ENCODE data around the gene SH2B2.

GRCh38 chr7:102253066-102253972, 33.3 kb upstream of the SH2B2 start:
- TF ChIP-seq CTCF (IDR thresholded peaks at IDR 0.05), result no peak
- no peak for TF ChIP-seq POLR2AphosphoS5 (IDR thresholded peaks at IDR 0.05)
- TF ChIP-seq POLR2A (IDR thresholded peaks at IDR 0.05), result no peak

Measured in suprapubic skin (tissue), 4 donors.